Activated naive CD8-positive, alpha-beta T cell treated with anti-CD3 and anti-CD28 coated beads, Interleukin-2, amount 10 ng/mL, durations not matched to agents 7 days and 5 days (primary cell): Measurements from ENCODE around the gene CDC42EP1. TPM values are rescaled to one million over a fixed set of nuclear protein-coding genes. Genes with fewer than 3 reads are reported as not detected.

ENCODE experiments used
- ATAC-seq: fragments of 150-1000 bp; cut with Tn5 transposase; one replicate; pipeline ENCODE4 v1.10.0; 2021; ENCODE audit warnings: low read depth, moderate library complexity
- POLR2A ChIA-PET: fragments of 350-600 bp; sonication (Branson Sonifier 250); formaldehyde crosslinking; loops from one replicate; lab custom pipeline; 2021; ENCODE audit warnings: antibody characterized with exemption; lab: Charles Lee
- DNase-seq: peaks from one replicate; pipeline ENCODE4 v3.0.0; 2021
- H3K27ac Mint-ChIP-seq: one replicate; pipeline ENCODE4 v1.8.0; 2022; ENCODE audit warnings: mild to moderate bottlenecking, mixed read lengths
- H3K27me3 Mint-ChIP-seq: one replicate; pipeline ENCODE4 v1.8.0; 2022; ENCODE audit warnings: mild to moderate bottlenecking, moderate library complexity, mixed read lengths
- H3K36me3 Mint-ChIP-seq: one replicate; pipeline ENCODE4 v1.8.0; 2021; ENCODE audit warnings: mild to moderate bottlenecking, mixed read lengths
- H3K4me1 Mint-ChIP-seq: one replicate; pipeline ENCODE4 v1.8.0; 2021; ENCODE audit warnings: mixed read lengths
- H3K4me3 Mint-ChIP-seq: one replicate; pipeline ENCODE4 v1.8.0; 2022; ENCODE audit warnings: mild to moderate bottlenecking, moderate library complexity, mixed read lengths
- H3K9me3 Mint-ChIP-seq: one replicate; pipeline ENCODE4 v1.8.0; 2021; ENCODE audit warnings: mixed read lengths
- total RNA-seq, 2 experiments: library from RNA; stranded (reverse); gene quantifications; one replicate each; pipeline ENCODE4 v1.2.3, GENCODE V29; 2021

CDC42EP1 gene
- total RNA-seq = under 1 TPM in 1 of 2 experiments, not detected in 1; 0.31 TPM

GRCh38 chr22:37559901-37560607 is at the start of gene CDC42EP1:
Gene CDC42EP1 (plus strand): TSS chr22:37560480. CDS start chr22:37566350, 5,870 bp downstream.
- no peaks in the 10 kb centered on the region for H3K9me3 Mint-ChIP-seq
- ATAC-seq = peak; percentile 18
- POLR2A ChIA-PET = no interaction called here
- H3K27ac Mint-ChIP-seq = no peak within 1 kb of the TSS
- H3K4me1 Mint-ChIP-seq = peaks cover 24% of the 10 kb centered on the region
- no peaks in the 10 kb centered on the region for H3K36me3 Mint-ChIP-seq
- no peak for DNase-seq
- H3K27me3 Mint-ChIP-seq = peaks cover 69% of the 10 kb centered on the region
- H3K4me3 Mint-ChIP-seq = peak within 1 kb of the TSS; percentile 35

- DNase-seq = no peak
- H3K27ac Mint-ChIP-seq = no peak overlapping the region
- no peaks in the 10 kb centered on the region for H3K4me1 Mint-ChIP-seq
- POLR2A ChIA-PET = interaction anchor here (0.7 kb wide), 1 partner anchor 315 kb away, joined by 3 read pairs; no protein-coding TSS in a partner anchor
- no peak overlapping the region for H3K4me3 Mint-ChIP-seq
- ATAC-seq = no peak
- H3K36me3 Mint-ChIP-seq = no peaks in the 10 kb centered on the region
- H3K27me3 Mint-ChIP-seq = peaks cover 12% of the 10 kb centered on the region
- H3K9me3 Mint-ChIP-seq = no peaks in the 10 kb centered on the region
Measured at GRCh38 chr22:37511395-37512104, 48.7 kb upstream of the CDC42EP1 start.

GRCh38 chr22:37514526-37515051 is 45.7 kb upstream of the CDC42EP1 start:
- peaks cover 2% of the 10 kb centered on the region for H3K4me1 Mint-ChIP-seq
- H3K36me3 Mint-ChIP-seq = no peaks in the 10 kb centered on the region
- POLR2A ChIA-PET = interaction anchor here (0.7 kb wide), 1 partner anchor 94 kb away, joined by 3 read pairs; the partner anchor contains the start of gene GGA1
- DNase-seq (no peak), ATAC-seq (no peak)
- no peak overlapping the region for H3K4me3 Mint-ChIP-seq
- no peaks in the 10 kb centered on the region for H3K9me3 Mint-ChIP-seq
- H3K27ac Mint-ChIP-seq = no peak overlapping the region
- peaks cover 30% of the 10 kb centered on the region for H3K27me3 Mint-ChIP-seq

- ATAC-seq (no peak), DNase-seq (no peak)
- Mint-ChIP-seq H3K27me3 (peaks cover 43% of the 10 kb centered on the region), H3K9me3 (no peaks in the 10 kb centered on the region), H3K27ac (no peak overlapping the region), H3K4me1 (peaks cover 2% of the 10 kb centered on the region), H3K36me3 (no peaks in the 10 kb centered on the region), H3K4me3 (no peak overlapping the region)
- POLR2A ChIA-PET = no interaction called here
Measured at GRCh38 chr22:37515901-37516300, 44.4 kb upstream of the CDC42EP1 start.

- Mint-ChIP-seq H3K4me3 (no peak overlapping the region), H3K36me3 (no peaks in the 10 kb centered on the region), H3K27ac (no peak overlapping the region), H3K4me1 (peaks cover 2% of the 10 kb centered on the region), H3K27me3 (peaks cover 49% of the 10 kb centered on the region), H3K9me3 (no peaks in the 10 kb centered on the region)
- no peak for ATAC-seq
- no peak for DNase-seq
- POLR2A ChIA-PET = no interaction called here
Measured at GRCh38 chr22:37516456-37516855, 43.8 kb upstream of the CDC42EP1 start.

GRCh38 chr22:37517826-37518450 is 42.3 kb upstream of the CDC42EP1 start:
- POLR2A ChIA-PET = no interaction called here
- DNase-seq (no peak), ATAC-seq (no peak)
- Mint-ChIP-seq H3K27me3 (peaks cover 63% of the 10 kb centered on the region), H3K4me1 (peaks cover 2% of the 10 kb centered on the region), H3K4me3 (peak overlapping the region; percentile 63), H3K27ac (no peak overlapping the region), H3K36me3 (no peaks in the 10 kb centered on the region), H3K9me3 (no peaks in the 10 kb centered on the region)

GRCh38 chr22:37518509-37519267 is 41.6 kb upstream of the CDC42EP1 start:
- Mint-ChIP-seq H3K36me3 (no peaks in the 10 kb centered on the region), H3K27me3 (peaks cover 63% of the 10 kb centered on the region), H3K4me1 (peaks cover 2% of the 10 kb centered on the region), H3K27ac (no peak overlapping the region), H3K9me3 (no peaks in the 10 kb centered on the region), H3K4me3 (peak overlapping the region; percentile 63)
- POLR2A ChIA-PET = no interaction called here
- DNase-seq (no peak), ATAC-seq (peak; percentile 24)

GRCh38 chr22:37519268-37520195 is 40.7 kb upstream of the CDC42EP1 start, which contains the start of gene CARD10:
Gene CARD10 (minus strand): TSS chr22:37519415. CDS start chr22:37519200, 215 bp downstream.
- Mint-ChIP-seq H3K36me3 (no peaks in the 10 kb centered on the region), H3K4me1 (peaks cover 2% of the 10 kb centered on the region), H3K27me3 (peaks cover 68% of the 10 kb centered on the region), H3K4me3 (peak within 1 kb of the TSS; percentile 63), H3K27ac (no peak within 1 kb of the TSS), H3K9me3 (no peaks in the 10 kb centered on the region)
- ATAC-seq = peak; percentile 71
- POLR2A ChIA-PET = interaction anchor here (0.7 kb wide), 1 partner anchor 25 kb away, joined by 5 read pairs; no protein-coding TSS in a partner anchor
- DNase-seq = peak; percentile 53

- POLR2A ChIA-PET = no interaction called here
- no peak overlapping the region for H3K27ac Mint-ChIP-seq
- H3K4me3 Mint-ChIP-seq = no peak overlapping the region
- no peak for ATAC-seq
- H3K27me3 Mint-ChIP-seq = peaks cover 66% of the 10 kb centered on the region
- H3K36me3 Mint-ChIP-seq = no peaks in the 10 kb centered on the region
- no peak for DNase-seq
- no peaks in the 10 kb centered on the region for H3K9me3 Mint-ChIP-seq
- peaks cover 3% of the 10 kb centered on the region for H3K4me1 Mint-ChIP-seq
Measured at GRCh38 chr22:37520776-37521191, 39.5 kb upstream of the CDC42EP1 start.

GRCh38 chr22:37521236-37521739 is 39.0 kb upstream of the CDC42EP1 start:
- Mint-ChIP-seq H3K27me3 (peaks cover 61% of the 10 kb centered on the region), H3K27ac (no peak overlapping the region)
- no peak for ATAC-seq

GRCh38 chr22:37522482-37522881 is 37.8 kb upstream of the CDC42EP1 start:
- Mint-ChIP-seq H3K4me3 (no peak overlapping the region), H3K27me3 (peaks cover 52% of the 10 kb centered on the region)

More at GRCh38 chr22:37521236-37521739, 39.0 kb upstream of the CDC42EP1 start:
- no peaks in the 10 kb centered on the region for H3K36me3 Mint-ChIP-seq
- DNase-seq = no peak
- no peaks in the 10 kb centered on the region for H3K9me3 Mint-ChIP-seq
- POLR2A ChIA-PET = no interaction called here
- no peak overlapping the region for H3K4me3 Mint-ChIP-seq
- H3K4me1 Mint-ChIP-seq = peaks cover 4% of the 10 kb centered on the region

More at GRCh38 chr22:37522482-37522881, 37.8 kb upstream of the CDC42EP1 start:
- H3K9me3 Mint-ChIP-seq = no peaks in the 10 kb centered on the region
- peaks cover 4% of the 10 kb centered on the region for H3K4me1 Mint-ChIP-seq
- H3K36me3 Mint-ChIP-seq = no peaks in the 10 kb centered on the region
- DNase-seq (no peak), ATAC-seq (no peak)
- POLR2A ChIA-PET = no interaction called here
- H3K27ac Mint-ChIP-seq = no peak overlapping the region
